Gastrocnemius medialis (tissue), 4 donors: ENCODE measurements around the gene POLE. TPM values are rescaled to one million over a fixed set of nuclear protein-coding genes. Genes with fewer than 3 reads are reported as not detected.
"Not testable (repeated sequence)": the region's sequence is repeated elsewhere in the genome, so short reads cannot be mapped to it uniquely, and the experiment has no call there.

Experiments
- ATAC-seq, 2 donors: fragments of 150-250 bp; one replicate each; pipeline ENCODE4 v1.9.1; 2016
- DNase-seq, 2 donors: peaks; one replicate each; pipeline ENCODE4 v3.0.0-alpha.2; 2019
- H3K27ac ChIP-seq, 4 donors: fragments of 200-600 bp; sonication (generic); 1 replicate in 1 of 4; 2 replicates in 3 of 4; pipeline ENCODE4 v1.5.1; 2016 to 2018; ENCODE audit warnings: mild to moderate bottlenecking in 2 of 4, moderate library complexity in 1 of 4
- H3K27me3 ChIP-seq, 3 donors: fragments of 200-600 bp; sonication (generic) in 2 of 3; 1 replicate in 1 of 3; 2 replicates in 2 of 3; pipeline versions ENCODE4 v1.5.1 to v1.6.0; 2016 to 2019; ENCODE audit warnings: mild to moderate bottlenecking in 1 of 3, moderate library complexity in 1 of 3
- H3K36me3 ChIP-seq, 2 donors: fragments of 200-600 bp; sonication (generic) in 1 of 2; one replicate each; pipeline ENCODE4 v1.5.1; 2017 to 2018
- H3K4me1 ChIP-seq, 2 donors: fragments of 200-600 bp; sonication (generic) in 1 of 2; one replicate each; pipeline ENCODE4 v1.5.1; 2016 to 2017; ENCODE audit warnings: mild to moderate bottlenecking in 2 of 2
- H3K4me3 ChIP-seq, 4 donors: fragments of 200-600 bp; sonication (generic) in 3 of 4; 1 replicate in 1 of 4; 2 replicates in 3 of 4; pipeline ENCODE4 v1.5.1; 2016 to 2019; ENCODE audit warnings: mild to moderate bottlenecking in 2 of 4
- H3K9me3 ChIP-seq, 3 donors: fragments of 200-600 bp; sonication (generic) in 2 of 3; 1 replicate in 1 of 3; 2 replicates in 2 of 3; pipeline ENCODE4 v1.5.1; 2016 to 2019
- POLR2A ChIP-seq, 2 donors: fragments of 450-650 bp; IDR thresholded peaks; one replicate each; pipeline ENCODE4 v1.6.1; 2017; ENCODE audit warnings: antibody characterized with exemption in 2 of 2, mild to moderate bottlenecking in 2 of 2, moderate library complexity in 2 of 2
- in situ Hi-C, 4 donors: fragments of 200-750 bp; cut with MboI; loops; one replicate each; pipeline versions ENCODE4 v1.15.0 to v1.8.0; 2017; ENCODE audit warnings: low sequenced_read_pairs in 4 of 4
- intact Hi-C: fragments of 100-400 bp; cut with DNase I; formaldehyde crosslinking; loops from one replicate; pipeline ENCODE4 v1.15.1; 2023; ENCODE audit warnings: low total_unique reads
- total RNA-seq, 4 donors: library from RNA; depleted of rRNA; stranded (reverse); fragments of >200 nt; gene quantifications; one replicate each; pipeline versions ENCODE4 v1.1.0 to v1.2.3, GENCODE V29; 2016
- TF ChIP-seq, protein P1 (sequence below), 5 experiments: fragments of 450-650 bp in 3 of 5; fragments of 200-600 bp in 2 of 5; sonication (generic) in 2 of 5; IDR thresholded peaks in 4 of 5; conservative IDR thresholded peaks in 1 of 5; 1 replicate in 4 of 5; 2 replicates in 1 of 5; pipeline ENCODE4 v1.5.1; 2016 to 2019; ENCODE audit warnings: antibody characterized with exemption in 5 of 5, mild to moderate bottlenecking in 3 of 5, moderate library complexity in 3 of 5

POLE gene
- total RNA-seq, 4 donors from 2014 or later = 7.1 to 18.7 (median 11.1) TPM

DNA sequence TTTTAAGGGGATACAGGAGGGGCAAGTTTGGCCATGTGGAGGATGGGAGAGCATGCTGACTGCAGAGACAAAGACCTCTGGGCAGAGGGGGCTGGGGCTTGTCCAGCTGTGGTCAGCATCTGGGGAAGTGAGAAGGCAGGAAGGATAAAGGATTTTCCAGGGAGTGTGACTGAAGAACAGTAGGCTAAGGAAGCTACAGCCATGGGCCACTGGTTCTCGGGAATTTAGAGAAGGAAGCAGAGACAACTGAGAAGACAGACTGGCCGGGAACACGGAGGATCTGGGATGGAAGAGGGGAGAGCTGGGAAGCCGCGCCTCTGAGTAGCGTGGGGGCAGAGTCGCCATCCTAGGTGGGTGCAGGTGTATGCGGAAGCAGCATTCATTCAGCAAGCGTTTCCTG, 16.5 kb upstream of the POLE start:
- TF ChIP-seq, protein P1, sequence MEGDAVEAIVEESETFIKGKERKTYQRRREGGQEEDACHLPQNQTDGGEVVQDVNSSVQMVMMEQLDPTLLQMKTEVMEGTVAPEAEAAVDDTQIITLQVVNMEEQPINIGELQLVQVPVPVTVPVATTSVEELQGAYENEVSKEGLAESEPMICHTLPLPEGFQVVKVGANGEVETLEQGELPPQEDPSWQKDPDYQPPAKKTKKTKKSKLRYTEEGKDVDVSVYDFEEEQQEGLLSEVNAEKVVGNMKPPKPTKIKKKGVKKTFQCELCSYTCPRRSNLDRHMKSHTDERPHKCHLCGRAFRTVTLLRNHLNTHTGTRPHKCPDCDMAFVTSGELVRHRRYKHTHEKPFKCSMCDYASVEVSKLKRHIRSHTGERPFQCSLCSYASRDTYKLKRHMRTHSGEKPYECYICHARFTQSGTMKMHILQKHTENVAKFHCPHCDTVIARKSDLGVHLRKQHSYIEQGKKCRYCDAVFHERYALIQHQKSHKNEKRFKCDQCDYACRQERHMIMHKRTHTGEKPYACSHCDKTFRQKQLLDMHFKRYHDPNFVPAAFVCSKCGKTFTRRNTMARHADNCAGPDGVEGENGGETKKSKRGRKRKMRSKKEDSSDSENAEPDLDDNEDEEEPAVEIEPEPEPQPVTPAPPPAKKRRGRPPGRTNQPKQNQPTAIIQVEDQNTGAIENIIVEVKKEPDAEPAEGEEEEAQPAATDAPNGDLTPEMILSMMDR (IDR thresholded peaks at IDR 0.05 in 4 of 5, conservative IDR thresholded peaks at IDR 0.05 in 1 of 5) = no peak
- no peak for TF ChIP-seq POLR2A (IDR thresholded peaks at IDR 0.05)
- Histone ChIP-seq H3K9me3 (no peaks in the 10 kb centered on the region), H3K36me3 (peaks cover 0 to 12% of the 10 kb centered on the region in 2 donors), H3K4me3 (no peak overlapping the region), H3K27me3 (no peaks in the 10 kb centered on the region), H3K27ac (no peak overlapping the region), H3K4me1 (no peaks in the 10 kb centered on the region)
- intact Hi-C loops (no loop called here), in situ Hi-C loops (no loop called here)
- DNase-seq (no peak), ATAC-seq (no peak)

DNA sequence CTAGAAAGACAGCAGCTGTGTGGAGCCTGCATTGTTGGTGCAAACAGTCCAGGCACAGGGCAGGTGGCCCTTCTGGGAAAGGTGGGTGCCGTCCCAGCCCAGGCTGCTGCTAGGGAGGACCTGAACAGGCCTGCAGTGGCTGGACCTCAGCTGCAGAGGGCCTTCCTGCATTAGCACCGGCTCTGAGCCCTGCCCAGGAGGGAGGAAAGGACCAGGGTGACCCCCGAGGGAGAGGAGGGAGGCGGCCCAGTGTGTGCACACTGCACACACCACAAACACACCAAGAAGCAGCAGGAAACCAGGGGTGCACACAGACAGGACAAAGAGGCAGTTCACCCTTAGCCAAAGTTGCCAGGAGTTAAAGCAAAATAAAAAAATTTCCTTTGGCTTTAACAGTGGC, 15.5 kb upstream of the POLE start:
- Histone ChIP-seq H3K27me3 (no peaks in the 10 kb centered on the region), H3K27ac (no peak overlapping the region), H3K4me3 (no peak overlapping the region), H3K9me3 (no peaks in the 10 kb centered on the region), H3K36me3 (peaks cover 0 to 12% of the 10 kb centered on the region in 2 donors), H3K4me1 (no peaks in the 10 kb centered on the region)
- in situ Hi-C loops (no loop called here), intact Hi-C loops (no loop called here)
- ATAC-seq (no peak), DNase-seq (no peak)
- TF ChIP-seq, protein P1 (IDR thresholded peaks at IDR 0.05 in 4 of 5, conservative IDR thresholded peaks at IDR 0.05 in 1 of 5) = no peak
- no peak for TF ChIP-seq POLR2A (IDR thresholded peaks at IDR 0.05)

DNA sequence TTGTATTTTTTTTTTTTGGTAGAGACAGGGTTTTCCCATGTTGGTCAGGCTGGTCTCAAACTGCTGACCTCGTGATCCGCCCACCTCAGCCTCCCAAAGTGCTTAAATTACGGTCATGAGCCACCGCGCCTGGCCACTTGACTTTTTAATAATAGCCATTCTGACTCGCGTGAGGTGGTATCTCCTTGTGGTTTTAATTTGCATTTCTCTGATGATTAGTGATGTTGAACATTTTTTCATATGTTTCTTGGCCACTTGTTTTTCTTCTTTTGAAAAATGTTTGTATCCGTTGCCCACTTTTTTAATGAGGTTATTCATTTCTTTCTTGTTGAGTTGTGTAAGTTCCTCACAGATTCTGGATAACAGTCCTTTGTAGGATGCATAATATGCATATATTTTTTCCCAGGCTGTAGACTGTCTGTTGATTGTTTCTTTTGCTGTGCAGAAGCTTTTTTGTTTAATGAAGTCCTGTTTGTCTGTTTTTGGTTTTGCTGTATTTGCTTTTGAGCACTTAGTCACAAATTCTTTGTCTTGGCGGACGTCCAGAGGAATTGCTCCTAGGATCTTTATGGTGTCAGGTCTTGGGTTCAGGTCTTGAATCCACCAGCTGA, 13.2 kb upstream of the POLE start:
- no peak for TF ChIP-seq POLR2A (IDR thresholded peaks at IDR 0.05)
- TF ChIP-seq, protein P1 (IDR thresholded peaks at IDR 0.05 in 4 of 5, conservative IDR thresholded peaks at IDR 0.05 in 1 of 5) = no peak
- no peak for DNase-seq

GRCh38 chr12:132698341-132698740, 11.2 kb upstream of the POLE start:
- no peak for DNase-seq
- in situ Hi-C loops = no loop called here
- Histone ChIP-seq H3K27ac (no peak overlapping the region), H3K9me3 (no peaks in the 10 kb centered on the region), H3K4me1 (no peaks in the 10 kb centered on the region), H3K4me3 (no peak overlapping the region), H3K36me3 (no peaks in the 10 kb centered on the region), H3K27me3 (no peaks in the 10 kb centered on the region)
- intact Hi-C loops = no loop called here
- TF ChIP-seq POLR2A (IDR thresholded peaks at IDR 0.05) = no peak
- TF ChIP-seq, protein P1 (IDR thresholded peaks at IDR 0.05 in 4 of 5, conservative IDR thresholded peaks at IDR 0.05 in 1 of 5) = no peak
- no peak for ATAC-seq

More for the DNA sequence above, 13.2 kb upstream of the POLE start:
- H3K4me1 ChIP-seq = no peaks in the 10 kb centered on the region
- no peaks in the 10 kb centered on the region for H3K9me3 ChIP-seq
- H3K36me3 ChIP-seq = peaks cover 0 to 12% of the 10 kb centered on the region in 2 donors
- intact Hi-C loops (no loop called here), in situ Hi-C loops (no loop called here)
- H3K27ac ChIP-seq = no peak overlapping the region
- H3K27me3 ChIP-seq = no peaks in the 10 kb centered on the region
- ATAC-seq = no peak
- H3K4me3 ChIP-seq = no peak overlapping the region

- H3K9me3 ChIP-seq = no peaks in the 10 kb centered on the region
- no peak overlapping the region for H3K27ac ChIP-seq
- H3K36me3 ChIP-seq = no peaks in the 10 kb centered on the region
- ATAC-seq (no peak), DNase-seq (no peak)
- intact Hi-C loops = no loop called here
- no peaks in the 10 kb centered on the region for H3K27me3 ChIP-seq
- TF ChIP-seq, protein P1 (IDR thresholded peaks at IDR 0.05 in 4 of 5, conservative IDR thresholded peaks at IDR 0.05 in 1 of 5) = no peak
- no peaks in the 10 kb centered on the region for H3K4me1 ChIP-seq
- in situ Hi-C loops = no loop called here
- no peak overlapping the region for H3K4me3 ChIP-seq
Measured at GRCh38 chr12:132695431-132695830, 8.3 kb upstream of the POLE start.

- ATAC-seq, H3K27ac ChIP-seq, in situ Hi-C loops: not testable (repeated sequence)
Measured at GRCh38 chr12:132694888-132695287, 7.7 kb upstream of the POLE start.

DNA sequence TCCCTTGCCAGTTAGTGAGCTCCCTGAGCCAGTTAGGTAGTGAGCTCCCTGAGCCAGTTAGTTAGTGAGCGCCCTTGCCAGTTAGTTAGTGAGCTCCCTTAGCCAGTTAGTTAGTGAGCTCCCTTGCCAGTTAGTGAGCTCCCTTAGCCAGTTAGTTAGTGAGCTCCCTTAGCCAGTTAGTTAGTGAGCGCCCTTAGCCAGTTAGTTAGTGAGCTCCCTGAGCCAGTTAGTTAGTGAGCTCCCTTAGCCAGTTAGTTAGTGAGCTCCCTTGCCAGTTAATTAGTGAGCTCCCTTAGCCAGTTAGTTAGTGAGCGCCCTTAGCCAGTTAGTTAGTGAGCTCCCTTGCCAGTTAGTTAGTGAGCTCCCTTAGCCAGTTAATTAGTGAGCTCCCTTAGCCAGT, 4.9 kb upstream of the POLE start:
- H3K27ac ChIP-seq, in situ Hi-C loops, ATAC-seq, H3K9me3 ChIP-seq, H3K27me3 ChIP-seq, H3K4me3 ChIP-seq, intact Hi-C loops, DNase-seq, H3K36me3 ChIP-seq, H3K4me1 ChIP-seq: not testable (repeated sequence)

More at GRCh38 chr12:132694888-132695287, 7.7 kb upstream of the POLE start:
- H3K36me3 ChIP-seq, H3K4me1 ChIP-seq, H3K9me3 ChIP-seq, DNase-seq, H3K4me3 ChIP-seq, intact Hi-C loops, H3K27me3 ChIP-seq: not testable (repeated sequence)
